ENCODE results near the gene FNDC5.

FNDC5 gene

DNA sequence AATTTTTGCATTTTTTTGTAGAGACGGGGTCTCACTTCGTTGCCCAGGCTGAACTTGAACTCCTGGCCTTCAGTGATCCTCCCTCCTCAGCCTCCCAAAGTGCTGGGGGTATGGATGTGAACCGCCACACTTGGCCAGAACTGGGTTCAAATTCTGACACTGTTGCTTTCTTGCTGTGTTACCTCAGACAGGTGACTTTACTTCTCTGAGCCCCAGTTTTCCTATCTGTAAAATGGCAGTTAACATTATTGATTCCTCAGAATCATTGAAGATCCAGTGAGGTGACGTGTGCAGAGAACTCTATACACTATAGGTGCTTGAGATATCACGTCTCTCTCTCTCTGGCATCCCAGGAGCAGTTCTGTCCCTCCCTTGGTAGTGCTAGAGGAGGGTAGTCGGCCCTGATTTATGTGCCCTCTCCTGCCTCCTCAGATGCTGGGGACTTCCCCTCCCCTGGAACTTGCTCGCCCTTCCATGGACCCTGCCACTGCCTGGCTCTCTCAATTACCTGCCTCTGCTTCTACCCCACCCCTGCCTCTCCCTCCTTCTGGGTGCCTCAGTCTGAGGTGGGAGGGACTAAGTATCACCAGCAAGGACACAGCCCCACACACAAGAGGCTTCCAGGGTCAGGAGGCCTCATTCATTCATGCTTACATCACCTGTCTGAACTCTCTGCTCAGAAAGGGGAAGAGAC, 12.8 kb upstream of the FNDC5 start:
- no peak for DNase-seq

DNA sequence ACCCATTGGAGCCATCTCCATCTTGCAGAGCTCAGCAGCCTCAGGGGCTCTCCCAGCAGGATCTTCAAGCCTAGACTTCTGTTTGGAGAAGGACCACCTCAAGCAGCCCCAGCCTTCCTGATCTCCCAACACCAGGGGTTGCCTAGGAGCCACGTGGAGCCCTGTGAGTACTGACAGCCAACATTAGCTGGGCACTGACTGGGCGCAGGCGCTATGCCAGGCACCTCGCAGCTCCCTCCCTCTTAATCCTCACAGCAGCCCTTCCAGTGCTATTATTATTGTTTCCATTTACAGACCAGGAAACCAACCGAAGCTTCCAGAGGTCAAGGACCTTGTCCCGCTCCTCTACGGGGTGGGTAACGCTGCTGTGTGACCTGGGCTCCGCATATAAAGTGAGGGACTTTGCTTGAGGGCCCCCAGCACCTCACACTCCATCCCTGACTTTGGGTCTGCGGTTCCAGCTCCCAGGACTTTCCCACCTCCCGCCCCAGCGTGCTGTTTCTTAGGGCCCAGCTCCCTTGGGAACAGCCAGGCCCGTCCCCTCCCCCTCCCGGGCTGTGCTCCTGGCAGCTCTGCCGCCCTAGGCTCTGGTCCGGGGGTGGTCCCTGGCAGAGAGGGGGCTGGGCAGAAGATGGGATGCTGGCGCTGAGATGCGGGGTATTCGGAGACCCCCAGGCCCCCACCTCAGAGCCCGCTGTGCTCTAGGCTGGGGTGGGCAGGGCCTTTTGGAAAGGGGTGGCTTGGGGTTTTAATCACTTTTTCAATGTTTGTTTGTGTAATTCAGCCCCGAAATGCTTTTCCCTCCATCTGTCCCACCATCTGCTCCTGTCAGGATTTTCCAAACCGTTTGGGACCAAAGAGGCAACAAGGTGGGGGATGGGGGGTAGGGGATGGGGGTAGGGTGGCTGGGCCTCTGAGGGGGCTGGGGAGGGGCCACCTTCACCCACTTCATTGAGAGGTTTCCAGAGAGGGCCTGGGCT, 11.4 kb upstream of the FNDC5 start:
- no peak for DNase-seq

DNA sequence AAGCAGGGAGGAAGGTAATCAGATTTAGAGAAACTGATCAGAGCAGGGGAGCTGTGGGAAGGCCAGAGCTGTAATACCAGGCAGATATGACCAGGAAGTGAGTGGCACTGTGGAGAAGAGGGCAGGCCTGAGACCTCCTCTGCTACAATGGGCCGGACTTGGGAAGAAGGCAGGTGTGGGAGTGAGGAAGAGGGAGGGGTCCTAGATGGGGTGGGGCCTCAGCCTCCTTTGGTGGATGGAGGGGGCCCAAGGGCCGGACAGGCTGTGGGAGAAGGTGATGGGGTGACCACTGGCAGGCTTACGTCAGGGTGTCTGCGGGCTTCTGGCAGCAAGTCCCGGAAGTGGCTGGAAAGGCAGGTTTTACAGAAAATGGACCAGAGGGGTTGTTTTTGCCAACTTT, 10.6 kb upstream of the FNDC5 start:
- no peak for DNase-seq

DNA sequence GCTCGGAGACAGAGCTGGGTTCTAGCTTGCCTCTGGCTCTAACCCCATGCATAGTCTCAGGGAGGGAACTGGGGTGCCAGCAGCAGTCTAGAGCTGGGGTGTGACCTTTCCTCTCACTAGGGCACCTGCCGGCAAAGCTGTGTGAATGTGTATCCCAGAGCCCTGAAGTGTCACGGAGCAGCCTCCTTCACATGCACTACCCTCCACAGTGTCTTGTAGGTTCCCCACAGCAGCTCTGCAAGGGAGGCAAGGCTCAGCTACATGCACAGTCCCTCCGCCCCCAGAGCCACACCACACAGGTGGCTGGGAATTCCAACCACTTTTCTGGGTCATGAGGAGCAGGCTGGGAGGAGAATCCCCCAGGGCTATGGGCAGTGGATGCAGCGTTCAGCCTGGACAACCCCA, 7.9 kb upstream of the FNDC5 start:
- no peak for DNase-seq

DNA sequence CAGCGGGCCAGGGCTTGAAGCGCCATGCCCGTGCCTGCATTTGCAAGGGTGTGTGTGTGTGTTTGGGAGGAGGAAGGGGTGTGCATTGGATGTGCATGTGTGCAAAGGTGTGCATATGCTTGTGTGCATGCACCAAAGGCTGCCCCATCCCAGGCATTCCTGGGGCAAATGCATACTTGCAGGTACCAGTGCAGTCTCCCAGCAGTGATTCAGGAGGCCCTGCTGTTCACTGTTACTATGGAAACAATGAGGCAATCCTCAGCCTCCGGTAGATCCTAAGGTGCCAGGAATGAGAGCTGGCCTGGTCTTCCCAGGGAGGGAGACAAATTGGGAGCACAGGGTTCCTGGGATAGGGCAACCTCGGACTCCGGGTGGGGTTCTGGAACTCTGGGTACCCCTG, 7.5 kb upstream of the FNDC5 start:
- no peak for DNase-seq

DNA sequence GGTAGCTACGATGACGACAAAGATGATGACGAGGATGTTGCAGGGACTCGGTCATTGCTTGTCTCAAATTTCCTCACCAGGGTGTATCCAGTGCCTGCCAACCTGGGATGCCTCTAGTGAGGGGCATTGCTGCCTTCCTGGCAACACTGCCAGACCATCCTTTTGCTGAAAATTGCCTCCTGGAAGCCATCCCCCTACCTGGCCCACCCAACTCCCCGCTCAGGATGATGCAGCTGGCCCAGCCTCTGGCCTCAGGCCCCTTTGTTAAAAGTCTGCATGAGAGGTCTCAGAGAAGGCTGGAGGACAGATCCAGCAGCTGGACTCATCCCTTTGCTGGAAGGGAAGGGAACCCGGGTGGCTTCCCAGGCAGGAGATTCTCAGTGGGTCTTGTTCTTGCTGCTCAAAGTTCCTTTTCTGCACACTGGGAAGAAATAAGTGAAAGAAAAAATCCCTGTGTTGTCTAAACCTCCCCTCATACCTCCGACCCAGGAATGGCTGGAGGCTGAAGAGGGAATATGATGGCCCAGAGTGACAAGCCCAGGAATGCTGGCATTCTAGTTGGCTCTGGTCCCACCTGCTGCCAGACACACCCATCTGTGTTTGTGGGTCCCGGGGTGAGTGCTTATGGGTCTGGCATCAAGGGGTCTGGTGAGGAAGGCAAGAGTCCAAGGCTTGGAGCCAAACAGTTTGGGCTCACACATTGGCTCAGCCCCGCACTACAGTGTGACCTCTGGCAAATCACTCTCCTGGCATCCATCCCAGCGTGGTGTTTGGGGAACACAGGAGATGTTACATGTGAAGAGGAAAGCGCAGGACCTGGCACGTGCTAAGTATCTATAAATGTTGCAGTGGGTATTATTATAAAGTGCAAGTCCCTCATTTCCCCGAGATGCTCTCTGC, 6.7 kb upstream of the FNDC5 start:
- no peak for DNase-seq

DNA sequence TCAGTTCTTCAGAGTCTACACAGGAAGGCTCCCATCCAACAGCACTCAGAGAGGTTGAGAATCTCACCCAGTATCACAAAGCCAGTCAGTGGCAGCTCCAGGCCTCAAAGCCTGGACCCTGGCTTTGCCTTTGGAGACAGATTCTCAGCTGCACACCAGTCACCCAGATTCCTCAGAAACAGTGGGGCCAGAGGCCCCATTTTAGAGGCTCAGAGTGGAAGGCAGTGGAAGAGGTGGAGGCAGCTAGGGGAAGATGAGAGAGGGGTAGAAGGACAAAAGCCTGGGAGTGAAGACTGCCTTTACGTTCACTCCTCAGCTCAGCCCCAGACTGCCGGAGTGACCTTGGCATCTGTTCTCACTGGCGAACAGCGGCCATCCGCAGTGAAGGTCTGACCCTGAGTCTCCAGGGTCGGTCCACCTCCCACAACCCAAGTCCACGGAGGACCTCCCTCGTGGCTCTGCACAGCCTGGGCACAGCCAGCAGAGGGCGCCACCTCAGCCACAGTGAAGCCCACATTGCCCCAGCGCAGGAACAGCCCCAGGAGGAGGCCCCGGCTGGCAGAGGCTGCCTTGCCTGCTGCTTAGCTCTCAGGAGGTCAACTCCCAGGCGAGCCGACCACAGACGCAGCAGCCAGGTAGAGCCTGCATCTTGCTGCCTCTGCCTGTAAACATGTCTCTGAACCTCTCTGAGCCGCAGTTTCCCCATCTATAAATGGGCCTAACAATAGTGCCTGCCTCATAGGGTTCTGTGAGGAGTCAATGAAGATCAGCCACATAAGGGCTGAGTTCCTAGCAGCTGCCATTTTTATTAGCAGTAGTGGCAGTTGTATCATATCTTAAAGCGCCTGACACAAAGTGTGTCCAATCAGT, 5.9 kb upstream of the FNDC5 start:
- peak in 1 of 2 donors; percentile 33 for DNase-seq

DNA sequence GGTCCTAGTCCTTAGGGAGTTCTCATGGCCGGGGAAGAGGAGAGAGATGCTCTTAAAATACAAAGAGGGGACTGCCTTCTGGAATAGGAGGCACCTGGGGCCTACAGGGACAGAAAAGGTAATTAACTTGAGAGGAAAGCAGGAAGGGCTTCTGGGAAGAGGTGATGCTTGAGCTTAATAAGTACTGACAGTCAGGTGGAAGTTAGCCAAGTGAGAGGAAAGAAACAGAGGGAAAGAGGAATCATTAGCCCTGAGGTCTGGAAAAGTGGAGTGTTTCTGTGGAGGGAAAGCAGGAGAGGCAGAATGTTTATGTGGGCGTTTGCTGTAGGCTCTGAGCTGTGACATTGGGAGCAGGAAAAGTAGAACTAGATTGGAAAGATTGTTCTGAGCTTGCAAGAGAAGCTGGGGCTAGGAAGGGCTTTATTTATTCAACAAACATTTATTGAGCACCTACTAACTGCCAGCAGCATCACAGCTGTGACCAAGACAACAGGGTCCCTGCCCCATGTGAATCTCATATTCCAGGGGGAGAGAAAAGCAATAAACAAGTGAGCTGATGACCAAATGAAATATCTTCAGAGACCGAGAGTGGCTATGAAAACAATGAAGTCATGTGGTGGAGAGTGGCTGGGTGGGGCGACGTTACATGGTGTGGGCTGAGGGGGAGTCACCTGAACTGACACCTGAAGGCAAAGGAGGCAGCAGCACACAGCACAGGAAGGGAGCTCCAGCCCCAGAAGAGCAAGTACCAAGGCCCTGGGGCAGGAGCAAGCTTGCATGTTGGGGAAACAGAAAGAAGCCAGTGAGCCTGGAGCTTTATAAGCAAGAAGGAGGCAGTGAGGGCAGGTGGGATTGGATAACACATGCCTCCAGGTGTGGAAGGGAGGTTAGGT, 4.4 kb upstream of the FNDC5 start:
- DNase-seq, result no peak

DNA sequence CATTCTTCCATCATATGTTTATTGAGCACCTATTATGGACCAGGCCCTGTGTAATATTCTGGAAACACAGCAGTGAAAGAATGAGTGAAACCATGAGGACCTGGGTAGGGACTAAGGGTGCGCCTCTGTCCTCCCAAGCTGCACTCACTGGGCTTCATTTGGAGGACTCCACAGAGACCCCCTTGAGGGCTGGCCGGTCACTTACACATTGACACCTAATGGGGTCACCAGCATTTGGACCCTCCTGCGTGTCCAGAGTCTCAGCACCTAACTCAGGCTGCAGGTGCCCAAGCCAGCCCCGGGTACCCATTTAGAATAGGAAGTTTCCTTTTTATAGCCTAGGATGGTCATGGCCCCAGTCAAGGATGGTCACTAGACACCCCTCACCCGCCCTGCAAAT, 2.8 kb upstream of the FNDC5 start:
- no peak for DNase-seq

DNA sequence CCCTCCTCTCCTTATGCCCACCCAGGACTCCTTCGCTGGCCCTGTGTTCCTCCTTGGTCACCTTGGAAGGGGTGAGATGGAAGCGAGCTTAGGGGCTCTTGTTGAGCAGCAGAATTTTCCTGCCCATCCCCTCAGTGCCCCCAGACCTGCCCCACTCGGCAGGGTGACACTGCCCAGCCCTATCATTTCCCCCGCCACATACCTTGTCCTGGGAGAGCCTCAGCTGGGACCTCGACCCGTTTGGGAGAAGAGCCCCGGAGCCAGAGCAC, 1.4 kb upstream of the FNDC5 start:
- DNase-seq, result no peak

DNA sequence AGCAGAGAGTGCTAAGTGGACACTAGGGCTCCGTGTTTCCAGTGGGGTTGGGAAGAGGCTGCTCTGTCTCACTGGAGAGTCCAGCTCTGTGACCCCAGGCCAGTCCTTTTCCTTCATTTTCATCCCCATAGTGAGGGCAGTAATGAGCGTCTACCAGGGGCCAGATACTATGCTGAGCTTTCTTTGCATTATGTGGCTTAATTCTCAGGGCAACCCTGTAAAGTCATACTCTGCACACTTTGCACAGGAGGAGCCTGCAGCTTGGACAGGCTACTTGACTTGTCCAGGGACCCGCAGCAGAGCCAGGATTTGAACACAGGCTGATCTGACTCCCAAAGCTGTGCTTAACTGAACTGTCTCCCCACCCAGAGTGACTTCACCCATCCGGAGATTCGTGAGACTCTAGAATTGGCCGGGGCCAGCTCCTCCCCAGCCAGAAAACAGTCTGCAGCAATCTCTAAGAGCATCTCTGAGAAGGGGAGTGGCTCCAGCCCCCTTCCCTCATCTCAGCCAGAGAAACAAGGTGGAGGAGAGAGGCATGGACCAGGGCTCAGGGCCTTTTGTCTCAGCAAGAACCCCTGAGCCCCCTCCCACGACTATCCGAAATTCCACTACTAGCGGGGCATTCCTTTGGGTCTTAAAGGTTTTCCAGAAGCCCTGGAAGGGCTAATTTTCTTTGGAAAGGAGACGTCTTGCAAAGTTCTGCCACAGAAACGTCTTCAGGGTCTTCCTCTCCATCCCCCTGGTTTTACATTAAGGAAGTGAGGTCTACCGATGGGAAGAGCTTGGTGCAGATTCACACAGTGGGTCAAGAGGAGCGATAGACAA, 866 bp upstream of the FNDC5 start:
- no peak for DNase-seq

DNA sequence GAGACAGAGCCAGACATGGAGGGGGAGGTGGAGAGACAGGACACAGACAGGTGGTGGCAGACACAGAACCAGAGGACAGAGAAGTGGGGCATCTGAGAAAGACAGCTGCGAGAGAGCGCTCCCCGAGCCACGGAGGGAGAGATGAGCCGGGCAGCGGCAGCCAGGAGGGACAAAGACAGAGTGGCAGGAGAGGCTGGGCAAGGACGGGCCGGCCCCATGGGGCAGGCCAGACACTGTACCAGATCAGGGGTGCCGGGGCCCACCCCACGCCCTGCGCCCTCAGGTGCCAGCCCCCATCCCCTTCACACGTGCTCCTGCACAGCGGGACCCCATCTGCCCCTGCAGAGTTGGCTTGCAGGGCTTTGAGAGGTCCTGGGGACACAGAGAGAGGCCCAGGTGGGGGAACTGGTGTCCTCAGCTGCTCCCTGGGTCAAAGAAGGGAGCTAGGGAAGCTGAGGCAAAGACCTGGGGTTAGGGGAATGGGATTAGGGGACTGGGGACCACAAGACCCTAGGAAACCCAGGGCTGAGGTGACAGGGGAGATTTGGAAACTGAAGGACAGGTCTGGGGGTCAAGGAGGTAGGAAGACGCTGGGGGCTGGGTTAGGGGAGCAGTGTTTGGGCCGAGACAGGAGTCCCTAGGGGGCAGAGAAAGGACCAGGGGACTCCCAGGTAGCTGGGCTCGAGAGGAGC, 643 bp downstream of the FNDC5 start:
- no peak for DNase-seq

DNA sequence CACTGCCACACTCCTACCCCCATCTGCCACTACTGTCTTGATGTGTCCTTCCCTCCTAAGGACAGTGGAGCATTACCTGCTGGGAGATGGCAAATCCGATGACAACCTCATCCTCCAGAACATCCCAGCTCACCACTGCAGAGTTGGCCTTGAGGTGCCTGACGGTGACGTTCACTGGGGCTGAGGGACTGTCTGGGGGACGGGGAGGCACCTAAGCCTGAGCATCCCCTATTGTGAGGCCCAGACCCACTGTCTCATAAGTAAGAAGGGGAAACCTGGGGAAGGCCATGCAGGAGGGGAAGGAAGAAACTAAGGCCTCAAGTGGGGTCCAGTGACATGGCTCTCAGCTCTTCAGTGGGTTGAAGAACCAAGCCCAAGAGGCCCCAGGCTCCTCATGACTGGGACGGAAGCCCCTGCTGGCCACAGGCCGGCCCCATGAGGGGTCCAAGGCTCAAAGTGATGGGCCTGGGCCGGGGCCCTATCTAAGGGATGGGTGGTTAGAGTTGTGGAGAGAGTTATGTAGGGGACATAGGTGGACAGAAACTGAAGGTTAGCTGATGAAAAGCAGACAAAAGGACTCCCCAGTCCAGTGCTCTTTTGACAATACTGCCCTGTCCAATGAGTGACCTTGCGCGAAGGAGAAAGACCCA, 1.8 kb downstream of the FNDC5 start:
- no peak for DNase-seq

DNA sequence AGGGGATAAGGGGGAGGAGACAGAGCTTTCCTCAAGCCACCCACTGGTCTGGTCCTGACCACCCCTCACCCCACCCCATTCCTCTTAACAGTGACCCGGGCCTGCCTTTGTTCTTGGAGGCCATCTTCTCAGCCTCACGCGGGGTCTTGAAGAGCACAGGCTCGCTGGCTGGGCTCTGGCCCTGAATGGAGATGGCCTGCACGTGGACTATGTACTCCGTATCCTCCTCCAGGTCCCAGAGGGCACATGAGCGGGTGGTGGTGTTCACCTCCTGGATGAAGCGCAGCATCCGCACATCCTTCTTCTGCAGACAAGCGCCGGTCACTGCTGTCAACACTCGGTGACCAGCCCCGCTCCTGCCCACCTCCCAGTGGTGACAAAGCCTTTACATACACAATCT, 2.6 kb downstream of the FNDC5 start:
- DNase-seq, result no peak

DNA sequence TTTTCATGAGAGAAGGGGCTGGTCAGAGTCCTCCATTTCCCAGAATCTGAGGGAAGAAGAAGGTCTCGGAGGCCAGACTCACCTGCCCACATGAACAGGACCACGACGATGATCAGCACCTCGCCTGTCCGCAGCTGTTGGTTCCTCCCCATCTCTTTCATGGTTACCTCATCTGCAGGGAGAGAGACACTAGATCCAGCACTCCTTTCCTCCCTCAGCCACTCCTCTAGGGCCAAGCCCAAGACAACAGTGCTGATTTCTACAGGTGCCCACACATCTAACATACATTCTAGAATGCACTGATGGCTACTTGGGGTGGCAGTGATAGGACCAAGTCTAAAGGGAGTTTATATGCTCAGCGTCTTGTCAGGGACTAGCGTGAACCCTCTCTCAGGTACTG, 3.0 kb downstream of the FNDC5 start:
- DNase-seq, result no peak

DNA sequence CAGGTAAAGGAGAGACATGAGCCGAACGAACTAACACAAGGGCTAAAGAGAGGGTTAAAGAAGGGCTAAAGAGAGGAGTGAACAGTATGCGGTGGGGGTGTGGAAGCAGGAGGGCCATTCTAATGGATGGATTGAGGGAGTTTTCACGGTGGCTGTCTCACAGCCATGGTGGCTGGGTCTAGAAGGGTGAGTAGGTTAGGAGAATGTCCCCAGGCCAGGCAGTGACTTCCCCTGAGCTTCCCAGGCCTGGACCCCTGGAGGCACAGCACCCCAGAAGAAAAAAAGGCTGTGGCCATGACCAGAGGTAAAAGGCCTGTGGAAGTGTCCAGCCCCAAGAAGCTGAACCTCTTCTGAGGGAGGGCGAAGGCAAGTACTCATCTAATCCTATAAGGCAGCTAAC, 3.6 kb downstream of the FNDC5 start:
- no peak for DNase-seq

DNA sequence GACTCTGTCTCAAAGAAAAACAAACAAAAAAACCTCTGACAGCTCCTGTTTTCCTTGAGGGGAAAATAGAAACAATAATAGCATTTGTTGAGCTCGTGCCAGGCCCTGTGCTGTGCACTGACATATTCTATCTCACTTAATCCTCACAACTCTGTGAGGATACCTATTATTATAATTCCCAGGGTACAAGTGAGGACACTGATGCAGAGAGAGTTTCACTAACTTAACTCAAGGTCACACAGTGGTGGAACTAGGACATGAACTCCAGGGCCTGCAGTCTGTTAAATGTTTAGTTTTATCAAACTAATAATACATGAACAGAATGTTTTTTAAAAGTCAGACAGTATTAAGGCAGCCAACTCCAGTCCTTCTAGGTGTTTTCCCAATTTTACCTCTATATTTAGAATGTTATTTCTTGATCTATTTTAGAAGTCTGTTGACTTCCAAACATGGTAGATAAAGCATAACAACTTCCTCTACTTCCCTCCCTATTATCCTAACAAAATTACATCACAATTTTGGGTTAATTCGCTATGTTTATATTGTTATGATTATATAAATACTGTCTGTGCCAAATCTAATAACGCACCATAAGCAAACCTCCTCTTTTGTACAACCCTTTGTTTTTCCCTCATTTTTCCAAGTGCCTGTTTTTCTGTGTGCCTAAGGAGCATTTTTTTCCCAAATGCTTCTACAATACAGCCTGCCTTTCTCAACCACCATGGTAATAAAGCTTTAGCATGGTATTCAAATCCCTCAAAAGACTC, 4.9 kb downstream of the FNDC5 start:
- DNase-seq, result no peak

DNA sequence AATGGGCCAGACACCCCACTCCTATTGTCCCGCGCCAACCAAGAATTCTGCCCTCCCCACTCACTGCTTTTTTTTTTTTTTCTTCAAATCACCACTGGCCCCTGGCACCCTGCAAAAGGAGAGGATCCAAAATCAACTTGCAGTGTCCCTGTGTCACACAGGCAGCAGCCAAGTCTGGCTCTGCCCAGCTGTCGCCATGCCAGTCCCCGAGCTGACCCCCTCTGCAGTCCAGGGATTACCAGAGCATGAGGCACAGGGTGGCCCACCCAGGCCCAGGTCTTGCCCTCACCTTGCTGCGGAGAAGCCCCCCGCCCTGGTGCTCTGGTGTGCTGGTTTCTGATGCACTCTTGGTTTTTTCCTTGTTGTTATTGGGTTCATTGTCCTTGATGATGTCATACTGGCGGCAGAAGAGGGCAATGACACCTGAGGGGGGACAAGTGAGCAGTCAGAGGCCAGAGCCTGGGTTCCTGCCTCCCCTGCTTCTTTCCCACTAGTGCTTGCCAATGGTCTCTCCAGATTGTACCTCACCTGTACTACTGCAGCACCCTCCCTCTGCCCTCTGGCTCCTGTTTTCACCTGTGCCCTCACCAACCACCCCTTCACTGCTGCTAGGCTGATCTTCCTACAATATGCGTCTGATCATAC, 6.2 kb downstream of the FNDC5 start:
- no peak for DNase-seq

All from hippocampal formation (tissue), 2 donors.